Body of pancreas (tissue), 4 donors: ENCODE results near the gene PPARA.

Experiments used
- CTCF ChIP-seq, 7 experiments: fragments of 450-650 bp in 4 of 7; fragments of 200-600 bp in 3 of 7; sonication (generic) in 3 of 7; IDR thresholded peaks; one replicate each; pipeline ENCODE4 v1.5.1; 2016 to 2019; ENCODE audit warnings: antibody characterized with exemption in 7 of 7
- POLR2A ChIP-seq, 3 donors: fragments of 450-650 bp; IDR thresholded peaks; one replicate each; pipeline ENCODE4 v1.6.1; 2016; ENCODE audit warnings: antibody characterized with exemption in 3 of 3, mild to moderate bottlenecking in 2 of 3

DNA sequence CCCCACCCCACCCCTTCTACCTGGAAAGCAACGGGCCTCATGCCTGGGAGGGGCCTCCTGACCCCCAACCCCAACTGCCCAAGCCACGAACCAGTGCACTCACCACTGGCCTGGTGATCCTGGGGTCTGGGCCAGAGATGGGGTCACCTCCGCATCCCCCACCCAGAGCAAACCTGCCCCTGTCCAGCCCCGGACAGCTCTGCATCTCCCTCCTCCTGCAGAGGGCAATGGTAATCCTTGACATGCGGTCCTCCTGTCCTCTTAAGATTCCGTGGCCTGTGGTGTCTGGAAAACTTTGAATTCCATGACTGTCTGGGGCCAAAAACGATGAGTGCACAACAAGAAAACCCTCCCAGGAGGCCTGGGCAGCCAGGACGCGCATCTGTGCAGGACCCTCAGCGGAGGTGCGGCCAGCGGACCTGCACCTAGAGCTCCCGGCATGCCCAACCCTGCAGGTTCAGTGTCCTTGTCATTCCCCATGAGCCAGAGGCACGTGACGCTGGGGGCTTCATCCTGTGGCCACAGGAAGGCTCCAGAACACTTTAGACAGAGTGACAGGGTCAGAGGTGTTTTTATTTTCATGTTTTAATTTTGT lies 16.1 kb upstream of the PPARA start:
- TF ChIP-seq POLR2A (IDR thresholded peaks at IDR 0.05) = no peak
- TF ChIP-seq CTCF (IDR thresholded peaks at IDR 0.05) = no peak
